Activated CD8-positive, alpha-beta T cell treated with anti-CD3 and anti-CD28 coated beads for 36 hours (primary cell): ENCODE measurements around the gene FGD3. TPM values are rescaled to one million over a fixed set of nuclear protein-coding genes. Genes with fewer than 3 reads are reported as not detected.

Source experiments
- ATAC-seq: fragments of 200-7000 bp; cut with Tn5 transposase; one replicate; pipeline ENCODE4 v1.10.0; 2021; ENCODE audit warnings: mild to moderate bottlenecking, moderate library complexity
- CTCF ChIA-PET: fragments of 350-600 bp; sonication (Branson Sonifier 250); formaldehyde crosslinking; loops from one replicate; lab custom pipeline; 2021; ENCODE audit warnings: antibody characterized with exemption; lab: Charles Lee
- POLR2A ChIA-PET: fragments of 350-600 bp; sonication (Branson Sonifier 250); formaldehyde crosslinking; loops from one replicate; lab custom pipeline; 2021; ENCODE audit warnings: antibody characterized with exemption; lab: Charles Lee
- DNase-seq: peaks from one replicate; pipeline ENCODE4 v3.0.0-alpha.2; 2020
- H3K27ac Mint-ChIP-seq: one replicate; pipeline ENCODE4 v1.8.0; 2021; ENCODE audit warnings: mild to moderate bottlenecking, mixed read lengths
- H3K27me3 Mint-ChIP-seq: one replicate; pipeline ENCODE4 v1.8.0; 2021; ENCODE audit warnings: mixed read lengths
- H3K36me3 Mint-ChIP-seq: one replicate; pipeline ENCODE4 v1.8.0; 2021; ENCODE audit warnings: low read depth, mixed read lengths
- H3K4me1 Mint-ChIP-seq: one replicate; pipeline ENCODE4 v1.8.0; 2021; ENCODE audit warnings: low read depth, mixed read lengths
- H3K4me3 Mint-ChIP-seq: one replicate; pipeline ENCODE4 v1.8.0; 2021; ENCODE audit warnings: mild to moderate bottlenecking, moderate library complexity, mixed read lengths
- H3K9me3 Mint-ChIP-seq: one replicate; pipeline ENCODE4 v1.8.0; 2021; ENCODE audit warnings: mixed read lengths
- intact Hi-C: fragments of 100-400 bp; cut with micrococcal nuclease; formaldehyde crosslinking; loops from one replicate; pipeline ENCODE4 v1.10.0; 2022
- total RNA-seq, 2 experiments: library from RNA; stranded (reverse); gene quantifications; one replicate each; pipeline ENCODE4 v1.2.3, GENCODE V29; 2021
- TF ChIP-seq, protein P1 (sequence below): fragments of 200-600 bp; IDR thresholded peaks from one replicate; pipeline ENCODE4 v1.8.0; 2022; ENCODE audit warnings: antibody characterized with exemption, mild to moderate bottlenecking

FGD3 gene
- total RNA-seq, 2 experiments from 2014 or later: 41.6 to 43.5 TPM

DNA sequence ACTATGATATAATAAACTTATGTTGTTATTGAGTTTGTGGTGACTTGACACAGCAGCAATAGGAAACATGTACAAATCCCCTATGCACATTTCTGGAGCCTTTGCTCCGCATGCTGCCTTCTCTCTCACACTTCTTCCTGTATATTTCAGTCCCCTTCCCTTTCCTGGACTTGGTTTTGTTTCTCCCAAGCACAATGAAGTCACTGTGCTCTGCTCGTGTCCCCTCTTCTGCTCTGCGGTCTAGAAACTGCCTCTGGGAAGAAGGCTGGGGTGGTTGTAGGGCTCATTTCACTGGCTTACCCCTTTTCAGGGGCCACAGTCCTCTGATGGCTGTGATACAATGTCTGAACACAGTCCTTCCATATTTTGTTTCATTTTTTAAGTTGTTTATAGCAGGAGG, 15.7 kb upstream of the FGD3 start:
- Mint-ChIP-seq H3K4me1 (peaks cover 2% of the 10 kb centered on the region), H3K27ac (no peak overlapping the region), H3K27me3 (no peaks in the 10 kb centered on the region), H3K9me3 (no peaks in the 10 kb centered on the region), H3K4me3 (no peak overlapping the region), H3K36me3 (no peaks in the 10 kb centered on the region)
- ChIA-PET CTCF (no interaction called here), POLR2A (interaction anchor here (0.6 kb wide), 1 partner anchor 82 kb away, joined by 3 read pairs; no protein-coding TSS in a partner anchor)
- intact Hi-C loops: no loop called here
- no peak for DNase-seq
- ATAC-seq: no peak
- TF ChIP-seq, protein P1, sequence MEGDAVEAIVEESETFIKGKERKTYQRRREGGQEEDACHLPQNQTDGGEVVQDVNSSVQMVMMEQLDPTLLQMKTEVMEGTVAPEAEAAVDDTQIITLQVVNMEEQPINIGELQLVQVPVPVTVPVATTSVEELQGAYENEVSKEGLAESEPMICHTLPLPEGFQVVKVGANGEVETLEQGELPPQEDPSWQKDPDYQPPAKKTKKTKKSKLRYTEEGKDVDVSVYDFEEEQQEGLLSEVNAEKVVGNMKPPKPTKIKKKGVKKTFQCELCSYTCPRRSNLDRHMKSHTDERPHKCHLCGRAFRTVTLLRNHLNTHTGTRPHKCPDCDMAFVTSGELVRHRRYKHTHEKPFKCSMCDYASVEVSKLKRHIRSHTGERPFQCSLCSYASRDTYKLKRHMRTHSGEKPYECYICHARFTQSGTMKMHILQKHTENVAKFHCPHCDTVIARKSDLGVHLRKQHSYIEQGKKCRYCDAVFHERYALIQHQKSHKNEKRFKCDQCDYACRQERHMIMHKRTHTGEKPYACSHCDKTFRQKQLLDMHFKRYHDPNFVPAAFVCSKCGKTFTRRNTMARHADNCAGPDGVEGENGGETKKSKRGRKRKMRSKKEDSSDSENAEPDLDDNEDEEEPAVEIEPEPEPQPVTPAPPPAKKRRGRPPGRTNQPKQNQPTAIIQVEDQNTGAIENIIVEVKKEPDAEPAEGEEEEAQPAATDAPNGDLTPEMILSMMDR: no peak

DNA sequence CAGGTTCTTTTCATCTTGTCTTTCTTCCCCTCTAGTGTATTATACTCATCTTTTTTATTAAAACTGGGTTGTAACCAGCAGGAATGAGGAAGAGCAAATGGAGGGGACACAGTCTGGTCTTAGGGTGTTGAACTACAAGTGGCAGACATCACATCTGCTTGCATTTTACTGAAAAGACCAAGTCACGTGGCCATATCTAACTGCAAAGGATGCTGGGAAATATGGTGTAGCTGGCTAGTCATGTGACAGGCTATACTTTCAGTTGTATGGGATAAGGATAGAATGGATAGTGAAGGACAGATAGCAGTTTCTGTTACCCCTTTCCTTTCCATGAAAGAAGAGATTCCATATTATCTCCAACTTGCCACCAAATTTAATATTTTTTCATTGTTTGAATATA, 13.0 kb upstream of the FGD3 start:
- TF ChIP-seq, protein P1: no peak
- H3K27me3 Mint-ChIP-seq: no peaks in the 10 kb centered on the region
- intact Hi-C loops: no loop called here

DNA sequence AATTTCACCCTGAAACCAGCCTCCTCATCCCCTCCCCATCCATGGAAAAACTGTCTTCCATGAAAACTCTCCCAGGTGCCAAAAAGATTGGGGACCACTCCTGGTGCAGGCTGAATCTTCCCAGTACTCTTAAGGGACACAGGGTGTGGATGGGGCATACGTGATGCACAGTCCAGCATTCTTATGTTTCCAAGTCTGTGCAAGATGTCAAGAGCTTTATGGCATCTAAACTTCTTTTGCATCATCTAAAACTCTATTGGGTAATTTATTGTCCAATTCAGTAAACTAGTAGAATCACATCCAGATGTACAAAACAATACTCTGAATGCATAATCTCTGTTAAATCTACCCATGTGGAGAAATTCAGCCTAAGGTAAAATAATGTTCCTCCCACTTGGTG, 9.3 kb upstream of the FGD3 start:
- H3K9me3 Mint-ChIP-seq: no peaks in the 10 kb centered on the region
- H3K36me3 Mint-ChIP-seq: no peaks in the 10 kb centered on the region
- DNase-seq (no peak), ATAC-seq (no peak)
- no peak overlapping the region for H3K27ac Mint-ChIP-seq
- TF ChIP-seq, protein P1: no peak
- H3K4me3 Mint-ChIP-seq: no peak overlapping the region
- H3K27me3 Mint-ChIP-seq: no peaks in the 10 kb centered on the region
- ChIA-PET POLR2A (no interaction called here), CTCF (no interaction called here)
- H3K4me1 Mint-ChIP-seq: peaks cover 2% of the 10 kb centered on the region
- intact Hi-C loops: no loop called here

More for the DNA sequence above, 13.0 kb upstream of the FGD3 start:
- ChIA-PET CTCF (interaction anchor here (1.5 kb wide), 1 partner anchor 14 kb away, joined by 3 read pairs; no protein-coding TSS in a partner anchor), POLR2A (no interaction called here)
- no peak overlapping the region for H3K27ac Mint-ChIP-seq
- ATAC-seq (no peak), DNase-seq (no peak)
- peaks cover 2% of the 10 kb centered on the region for H3K4me1 Mint-ChIP-seq
- no peaks in the 10 kb centered on the region for H3K36me3 Mint-ChIP-seq
- no peak overlapping the region for H3K4me3 Mint-ChIP-seq
- H3K9me3 Mint-ChIP-seq: no peaks in the 10 kb centered on the region

DNA sequence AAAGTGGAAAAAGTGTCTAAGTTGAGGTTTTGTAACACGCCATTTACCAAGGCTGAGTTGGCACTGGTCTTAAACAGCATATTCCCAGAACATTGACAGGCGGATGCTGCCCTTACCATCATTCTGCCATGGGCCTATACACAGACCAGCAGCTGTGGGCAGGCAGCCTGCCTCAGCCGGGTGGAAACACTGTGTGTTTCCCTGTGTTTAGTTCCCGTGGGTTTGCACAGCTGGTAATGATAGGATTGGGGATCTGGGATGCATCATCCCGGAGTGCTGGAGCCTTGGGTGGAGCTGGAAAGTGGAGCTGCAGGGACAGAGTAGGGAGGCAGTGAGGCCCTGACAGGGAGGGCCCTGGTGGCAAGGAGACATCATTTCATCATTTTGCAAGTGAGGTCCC, 5.5 kb upstream of the FGD3 start:
- no peak overlapping the region for H3K4me3 Mint-ChIP-seq
- TF ChIP-seq, protein P1: no peak
- DNase-seq: no peak
- H3K9me3 Mint-ChIP-seq: peaks cover 3% of the 10 kb centered on the region
- no peaks in the 10 kb centered on the region for H3K36me3 Mint-ChIP-seq
- H3K4me1 Mint-ChIP-seq: peaks cover 5% of the 10 kb centered on the region
- intact Hi-C loops: no loop called here
- H3K27ac Mint-ChIP-seq: no peak overlapping the region
- H3K27me3 Mint-ChIP-seq: no peaks in the 10 kb centered on the region
- CTCF ChIA-PET: interaction anchor here (0.7 kb wide), 1 partner anchor 1040 kb away, joined by 3 read pairs; no protein-coding TSS in a partner anchor
- no peak for ATAC-seq
- POLR2A ChIA-PET: no interaction called here

DNA sequence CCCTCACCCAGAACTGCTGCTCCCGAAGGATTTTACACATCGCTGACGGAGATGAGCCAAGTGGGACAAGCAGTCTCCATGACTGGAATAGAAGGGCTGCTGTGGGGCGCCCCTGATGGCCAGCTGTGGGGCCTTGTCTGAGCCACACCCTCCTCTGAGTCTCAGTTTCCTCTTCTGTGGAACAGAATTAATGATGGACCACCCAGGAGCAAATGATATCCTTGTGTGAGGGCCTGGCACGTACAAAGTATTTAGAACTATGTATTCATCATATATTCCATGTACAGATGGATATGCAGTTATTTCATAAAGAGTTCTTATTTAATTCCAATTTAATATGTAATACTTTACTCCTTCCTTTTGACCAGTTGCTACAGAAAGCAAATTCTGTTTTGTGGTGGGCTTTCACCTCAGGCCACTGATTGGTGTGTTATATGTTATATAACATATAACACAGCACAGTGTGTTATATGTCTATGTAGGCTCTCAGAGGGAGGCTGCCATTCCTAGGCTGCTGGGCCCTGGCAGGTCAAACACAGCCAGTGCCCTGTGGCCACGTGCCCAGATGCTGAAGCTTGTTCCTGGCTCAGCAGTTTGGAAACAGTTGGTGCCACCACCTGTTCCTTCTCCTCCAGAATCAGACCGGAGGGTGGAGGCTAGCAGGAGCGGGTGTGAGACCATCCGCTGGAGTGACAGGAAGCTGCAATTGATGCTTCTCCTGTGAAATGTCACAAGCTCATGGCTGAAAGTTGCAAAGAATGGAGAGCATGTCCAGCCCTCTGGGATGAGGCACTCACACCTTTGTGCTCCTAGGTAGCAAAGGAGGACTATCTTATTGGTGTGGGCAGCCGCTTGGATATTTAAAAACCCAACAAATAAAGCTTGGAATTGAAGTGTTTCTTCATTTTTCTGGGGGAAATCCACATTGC, 4.4 kb upstream of the FGD3 start:
- Mint-ChIP-seq H3K4me3 (no peak overlapping the region), H3K4me1 (peaks cover 11% of the 10 kb centered on the region), H3K27ac (no peak overlapping the region), H3K36me3 (no peaks in the 10 kb centered on the region), H3K9me3 (peaks cover 3% of the 10 kb centered on the region), H3K27me3 (no peaks in the 10 kb centered on the region)
- TF ChIP-seq, protein P1: no peak
- ATAC-seq (no peak), DNase-seq (no peak)
- ChIA-PET CTCF (interaction anchor here (0.7 to 1.3 kb wide), 2 partner anchors 9 to 14 kb away, joined by 3 to 4 read pairs; no protein-coding TSS in a partner anchor), POLR2A (no interaction called here)
- intact Hi-C loops: no loop called here
